NCI-H1105 treated with DMSO at 0.1 percent for 48 hours (cell line): ENCODE results near the gene FNDC11.
"Not testable (repeated sequence)": the region's sequence is repeated elsewhere in the genome, so short reads cannot be mapped to it uniquely, and the experiment has no call there.

Experiments
- DNase-seq: peaks from one replicate; lab custom pipeline; 2025; lab: John Stamatoyannopoulos, UW

The FNDC11 gene

GRCh38 chr20:63599396-63600050, 45.6 kb downstream of the FNDC11 start:
- DNase-seq: no peak

- not testable (repeated sequence) for DNase-seq
Measured at GRCh38 chr20:63601679-63602078, 47.7 kb downstream of the FNDC11 start.

GRCh38 chr20:63602321-63602720, 48.4 kb downstream of the FNDC11 start:
- DNase-seq: no peak
